HG02678 (cell line): ENCODE data around the gene FARSB.
A peak's percentile ranks its signal among the peaks of the same experiment; 100 is the strongest.

Experiments
- ATAC-seq: cut with Tn5 transposase; IDR thresholded peaks from one replicate; pipeline ENCODE4 v1.9.1; 2021; ENCODE audit warnings: mild to moderate bottlenecking, moderate library complexity; ENCODE audit not compliant: unreplicated experiment

FARSB gene

GRCh38 chr2:222668494-222669154 lies 12.7 kb upstream of the FARSB start:
- ATAC-seq: no peak

GRCh38 chr2:222663479-222663878 lies 7.6 kb upstream of the FARSB start:
- ATAC-seq: no peak

GRCh38 chr2:222656526-222657446 lies 894 bp upstream of the FARSB start:
- peak; percentile 31 for ATAC-seq

- ATAC-seq: no peak
Observed at GRCh38 chr2:222653280-222653679, 2.6 kb downstream of the FARSB start.

GRCh38 chr2:222652491-222653255 lies 3.2 kb downstream of the FARSB start:
- ATAC-seq: no peak

GRCh38 chr2:222651718-222652418 lies 4.0 kb downstream of the FARSB start:
- no peak for ATAC-seq

GRCh38 chr2:222649801-222650200 lies 6.1 kb downstream of the FARSB start:
- ATAC-seq: no peak

- no peak for ATAC-seq
Observed at GRCh38 chr2:222646008-222646407, 9.9 kb downstream of the FARSB start.

- no peak for ATAC-seq
Observed at GRCh38 chr2:222643134-222643533, 12.8 kb downstream of the FARSB start.

- no peak for ATAC-seq
Observed at GRCh38 chr2:222641336-222641735, 14.6 kb downstream of the FARSB start.

GRCh38 chr2:222637067-222637466 lies 18.8 kb downstream of the FARSB start:
- no peak for ATAC-seq

- no peak for ATAC-seq
Observed at GRCh38 chr2:222635295-222635694, 20.6 kb downstream of the FARSB start.

GRCh38 chr2:222627764-222628163 lies 28.1 kb downstream of the FARSB start:
- ATAC-seq: no peak

- ATAC-seq: no peak
Observed at GRCh38 chr2:222623756-222624309, 32.1 kb downstream of the FARSB start.

- ATAC-seq: no peak
Observed at GRCh38 chr2:222622910-222623309, 33.0 kb downstream of the FARSB start.

- ATAC-seq: no peak
Observed at GRCh38 chr2:222621893-222622292, 34.0 kb downstream of the FARSB start.

GRCh38 chr2:222615320-222615719 lies 40.6 kb downstream of the FARSB start:
- ATAC-seq: no peak

- ATAC-seq: peak; percentile 94
Observed at GRCh38 chr2:222613715-222614331, 42.1 kb downstream of the FARSB start.

GRCh38 chr2:222611684-222612083 lies 44.2 kb downstream of the FARSB start:
- ATAC-seq: no peak

GRCh38 chr2:222610746-222611145 lies 45.1 kb downstream of the FARSB start:
- no peak for ATAC-seq
